CD8-positive, alpha-beta memory T cell (primary cell): Measurements from ENCODE around the gene CCDC6. TPM values are rescaled to one million over a fixed set of nuclear protein-coding genes. Genes with fewer than 3 reads are reported as not detected.

Experiments
- CTCF ChIA-PET: fragments of 350-600 bp; sonication (Branson Sonifier 250); formaldehyde crosslinking; loops from one replicate; lab custom pipeline; 2021; ENCODE audit warnings: antibody characterized with exemption; lab: Charles Lee
- POLR2A ChIA-PET: fragments of 350-600 bp; sonication (Branson Sonifier 250); formaldehyde crosslinking; loops from one replicate; lab custom pipeline; 2021; ENCODE audit warnings: antibody characterized with exemption; lab: Charles Lee
- DNase-seq, 5 donors: peaks; one replicate each; pipeline versions ENCODE4 v3.0.0 to v3.0.0-alpha.2; 2020 to 2022; ENCODE audit warnings: mixed read lengths in 1 of 5
- H3K27ac ChIP-seq: one replicate; pipeline ENCODE4 v1.7.0; 2013; ENCODE audit warnings: low read depth, mild to moderate bottlenecking, low read length, moderate library complexity
- H3K27me3 ChIP-seq: 2 replicates; pipeline ENCODE4 v1.7.0; 2013; ENCODE audit warnings: low read length, mild to moderate bottlenecking; ENCODE audit not compliant: insufficient read depth, poor library complexity, severe bottlenecking
- H3K36me3 ChIP-seq: 2 replicates; pipeline ENCODE4 v1.7.0; 2013; ENCODE audit warnings: mild to moderate bottlenecking, low read length, moderate library complexity; ENCODE audit not compliant: insufficient read depth
- H3K4me1 ChIP-seq: 2 replicates; pipeline ENCODE4 v1.7.0; 2013; ENCODE audit warnings: mild to moderate bottlenecking, low read length, moderate library complexity; ENCODE audit not compliant: insufficient read depth
- H3K4me3 ChIP-seq: 2 replicates; pipeline ENCODE4 v1.7.0; 2013; ENCODE audit warnings: mild to moderate bottlenecking, low read length
- H3K9me3 ChIP-seq: 2 replicates; pipeline ENCODE4 v1.7.0; 2013; ENCODE audit warnings: mild to moderate bottlenecking, low read length
- H3K27ac Mint-ChIP-seq, 8 donors: one replicate each; pipeline ENCODE4 v1.8.0; 2020 to 2021; ENCODE audit warnings: mixed read lengths in 8 of 8, mild to moderate bottlenecking in 6 of 8, inconsistent platforms in 3 of 8, moderate library complexity in 3 of 8
- H3K27me3 Mint-ChIP-seq, 2 donors: one replicate each; pipeline ENCODE4 v1.8.0; 2020 to 2021; ENCODE audit warnings: mixed read lengths in 2 of 2, mild to moderate bottlenecking in 1 of 2, moderate library complexity in 1 of 2
- H3K36me3 Mint-ChIP-seq, 3 donors: one replicate each; pipeline ENCODE4 v1.8.0; 2020 to 2021; ENCODE audit warnings: mixed read lengths in 3 of 3, inconsistent platforms in 1 of 3, mild to moderate bottlenecking in 1 of 3
- H3K4me1 Mint-ChIP-seq, 3 donors: one replicate each; pipeline ENCODE4 v1.8.0; 2020 to 2021; ENCODE audit warnings: mixed read lengths in 3 of 3, inconsistent platforms in 1 of 3, mild to moderate bottlenecking in 1 of 3
- H3K4me3 Mint-ChIP-seq, 7 donors: one replicate each; pipeline ENCODE4 v1.8.0; 2020 to 2021; ENCODE audit warnings: mixed read lengths in 7 of 7, mild to moderate bottlenecking in 6 of 7, moderate library complexity in 4 of 7, inconsistent platforms in 2 of 7
- H3K9me3 Mint-ChIP-seq, 5 donors: one replicate each; pipeline ENCODE4 v1.8.0; 2020 to 2022; ENCODE audit warnings: mixed read lengths in 5 of 5, mild to moderate bottlenecking in 3 of 5, moderate library complexity in 2 of 5, inconsistent platforms in 1 of 5
- polyA plus RNA-seq: library from polyadenylated mRNA; unstranded; fragments of 300-500 nt; fragmentation: Illumina TruSeq; gene quantifications from one replicate; pipeline ENCODE4 v1.2.3, GENCODE V29; 2021
- total RNA-seq, 2 experiments: library from RNA; stranded (reverse); gene quantifications; one replicate each; pipeline ENCODE4 v1.2.3, GENCODE V29; 2021

CCDC6 gene
- total and polyA plus RNA-seq, 3 experiments from 2014 or later, result 4.9 to 53.0 (median 52.0) TPM

- CTCF ChIA-PET, result no interaction called here
Observed at GRCh38 chr10:59904426-59905065, 1.8 kb downstream of the CCDC6 start.

GRCh38 chr10:59903871-59904270, 2.5 kb downstream of the CCDC6 start:
- Mint-ChIP-seq H3K4me3 (peak overlapping the region; percentile 20 to 97 (median 96)), H3K27me3 (no peaks in the 10 kb centered on the region), H3K4me1 (peaks cover 77 to 85% (median 82%) of the 10 kb centered on the region in 3 donors), H3K27ac (peak overlapping the region in 4 of 8 donors; percentile 23 to 95 (median 38)), H3K36me3 (peaks cover 0 to 26% (median 3%) of the 10 kb centered on the region in 3 donors), H3K9me3 (no peaks in the 10 kb centered on the region)
- H3K27ac ChIP-seq, result no peak overlapping the region
- no peak for DNase-seq
- H3K36me3 ChIP-seq, result no peaks in the 10 kb centered on the region
- peaks cover 41% of the 10 kb centered on the region for H3K4me1 ChIP-seq
- H3K9me3 ChIP-seq, result no peaks in the 10 kb centered on the region
- H3K27me3 ChIP-seq, result no peaks in the 10 kb centered on the region
- ChIA-PET POLR2A (no interaction called here), CTCF (no interaction called here)
- no peak overlapping the region for H3K4me3 ChIP-seq

More at GRCh38 chr10:59904426-59905065, 1.8 kb downstream of the CCDC6 start:
- Histone ChIP-seq H3K4me1 (peaks cover 43% of the 10 kb centered on the region), H3K9me3 (no peaks in the 10 kb centered on the region), H3K27ac (no peak overlapping the region), H3K4me3 (peak overlapping the region; percentile 71), H3K36me3 (no peaks in the 10 kb centered on the region), H3K27me3 (no peaks in the 10 kb centered on the region)
- peak overlapping the region; percentile 47 to 95 (median 88) for H3K27ac Mint-ChIP-seq
- H3K36me3 Mint-ChIP-seq, result peaks cover 0 to 26% (median 3%) of the 10 kb centered on the region in 3 donors
- H3K4me3 Mint-ChIP-seq, result peak overlapping the region; percentile 95 to 97 (median 96)
- peaks cover 72 to 82% (median 78%) of the 10 kb centered on the region in 3 donors for H3K4me1 Mint-ChIP-seq
- H3K9me3 Mint-ChIP-seq, result no peaks in the 10 kb centered on the region
- POLR2A ChIA-PET, result no interaction called here
- no peaks in the 10 kb centered on the region for H3K27me3 Mint-ChIP-seq
- no peak for DNase-seq

- H3K27me3 Mint-ChIP-seq, result no peaks in the 10 kb centered on the region
- H3K9me3 Mint-ChIP-seq, result no peaks in the 10 kb centered on the region
- CTCF ChIA-PET, result interaction anchor here (1.1 kb wide), 1 partner anchor 9 kb away, joined by 3 read pairs; no protein-coding TSS in a partner anchor
- POLR2A ChIA-PET, result no interaction called here
- no peak overlapping the region for H3K27ac ChIP-seq
- no peaks in the 10 kb centered on the region for H3K9me3 ChIP-seq
- no peak for DNase-seq
- H3K4me1 ChIP-seq, result peaks cover 25% of the 10 kb centered on the region
- no peaks in the 10 kb centered on the region for H3K27me3 ChIP-seq
- peaks cover 0 to 26% (median 3%) of the 10 kb centered on the region in 3 donors for H3K36me3 Mint-ChIP-seq
- H3K36me3 ChIP-seq, result no peaks in the 10 kb centered on the region
- peak overlapping the region in 1 of 7 donors; percentile 21 for H3K4me3 Mint-ChIP-seq
- peaks cover 70 to 82% (median 80%) of the 10 kb centered on the region in 3 donors for H3K4me1 Mint-ChIP-seq
- no peak overlapping the region for H3K27ac Mint-ChIP-seq
- H3K4me3 ChIP-seq, result no peak overlapping the region
Observed at GRCh38 chr10:59902016-59902415, 4.3 kb downstream of the CCDC6 start.

- Histone ChIP-seq H3K27ac (no peak overlapping the region), H3K4me3 (no peak overlapping the region), H3K36me3 (no peaks in the 10 kb centered on the region), H3K27me3 (no peaks in the 10 kb centered on the region), H3K4me1 (peaks cover 24% of the 10 kb centered on the region), H3K9me3 (no peaks in the 10 kb centered on the region)
- ChIA-PET POLR2A (no interaction called here), CTCF (interaction anchor here (1.1 kb wide), 1 partner anchor 10 kb away, joined by 3 read pairs; no protein-coding TSS in a partner anchor)
- H3K9me3 Mint-ChIP-seq, result no peaks in the 10 kb centered on the region
- no peak for DNase-seq
- peak overlapping the region in 1 of 7 donors; percentile 21 for H3K4me3 Mint-ChIP-seq
- no peak overlapping the region for H3K27ac Mint-ChIP-seq
- H3K4me1 Mint-ChIP-seq, result peaks cover 71 to 84% (median 81%) of the 10 kb centered on the region in 3 donors
- peaks cover 0 to 22% (median 3%) of the 10 kb centered on the region in 3 donors for H3K36me3 Mint-ChIP-seq
- H3K27me3 Mint-ChIP-seq, result no peaks in the 10 kb centered on the region
Observed at GRCh38 chr10:59901470-59901869, 4.9 kb downstream of the CCDC6 start.

GRCh38 chr10:59900048-59900727, 6.2 kb downstream of the CCDC6 start:
- Mint-ChIP-seq H3K4me3 (no peak overlapping the region), H3K9me3 (no peaks in the 10 kb centered on the region), H3K4me1 (peaks cover 76 to 91% (median 86%) of the 10 kb centered on the region in 3 donors), H3K27me3 (no peaks in the 10 kb centered on the region), H3K36me3 (peaks cover 0 to 19% (median 3%) of the 10 kb centered on the region in 3 donors), H3K27ac (peak overlapping the region in 3 of 8 donors; percentile 5 to 52 (median 24))
- ChIA-PET POLR2A (no interaction called here), CTCF (no interaction called here)
- DNase-seq, result peak in 1 of 5 donors; percentile 16
- no peak overlapping the region for H3K4me3 ChIP-seq
- H3K9me3 ChIP-seq, result no peaks in the 10 kb centered on the region
- H3K27me3 ChIP-seq, result no peaks in the 10 kb centered on the region
- H3K36me3 ChIP-seq, result no peaks in the 10 kb centered on the region
- H3K27ac ChIP-seq, result no peak overlapping the region
- peaks cover 21% of the 10 kb centered on the region for H3K4me1 ChIP-seq

GRCh38 chr10:59898125-59898835, 8.1 kb downstream of the CCDC6 start:
- Mint-ChIP-seq H3K36me3 (peaks cover 0 to 21% (median 3%) of the 10 kb centered on the region in 3 donors), H3K27ac (peak overlapping the region in 3 of 8 donors; percentile 20 to 71 (median 30)), H3K4me3 (peak overlapping the region in 1 of 7 donors; percentile 14), H3K27me3 (no peaks in the 10 kb centered on the region), H3K4me1 (peaks cover 69 to 91% (median 84%) of the 10 kb centered on the region in 3 donors), H3K9me3 (no peaks in the 10 kb centered on the region)
- Histone ChIP-seq H3K36me3 (no peaks in the 10 kb centered on the region), H3K27ac (no peak overlapping the region), H3K9me3 (no peaks in the 10 kb centered on the region), H3K4me3 (no peak overlapping the region), H3K27me3 (no peaks in the 10 kb centered on the region), H3K4me1 (peaks cover 10% of the 10 kb centered on the region)
- DNase-seq, result no peak
- POLR2A ChIA-PET, result no interaction called here
- CTCF ChIA-PET, result interaction anchor here (1.9 kb wide), 1 partner anchor 8 kb away, joined by 8 read pairs; the partner anchor contains the start of gene CCDC6

GRCh38 chr10:59896191-59896590, 10.2 kb downstream of the CCDC6 start:
- H3K9me3 Mint-ChIP-seq, result no peaks in the 10 kb centered on the region
- peak overlapping the region in 1 of 8 donors; percentile 88 for H3K27ac Mint-ChIP-seq
- CTCF ChIA-PET, result interaction anchor here (2.6 kb wide), 1 partner anchor 10 kb away, joined by 9 read pairs; the partner anchor contains the start of gene CCDC6
- Histone ChIP-seq H3K4me1 (peaks cover 14% of the 10 kb centered on the region), H3K27ac (no peak overlapping the region), H3K36me3 (no peaks in the 10 kb centered on the region), H3K4me3 (no peak overlapping the region), H3K27me3 (no peaks in the 10 kb centered on the region), H3K9me3 (no peaks in the 10 kb centered on the region)
- POLR2A ChIA-PET, result no interaction called here
- no peak for DNase-seq
- H3K4me1 Mint-ChIP-seq, result peaks cover 72 to 93% (median 85%) of the 10 kb centered on the region in 3 donors
- no peaks in the 10 kb centered on the region for H3K27me3 Mint-ChIP-seq
- H3K36me3 Mint-ChIP-seq, result peaks cover 0 to 11% (median 3%) of the 10 kb centered on the region in 3 donors
- no peak overlapping the region for H3K4me3 Mint-ChIP-seq
